Stimulated activated CD8-positive, alpha-beta memory T cell treated with anti-CD3 and anti-CD28 coated beads, Interleukin-2, amount 100 ng/mL, for 1 hour (primary cell): ENCODE measurements around the gene PRKCD.

Experiments used
- DNase-seq, 2 donors: peaks; one replicate each; pipeline ENCODE4 v3.0.0-alpha.2; 2020; ENCODE audit warnings: low read depth in 2 of 2

Gene PRKCD

DNA sequence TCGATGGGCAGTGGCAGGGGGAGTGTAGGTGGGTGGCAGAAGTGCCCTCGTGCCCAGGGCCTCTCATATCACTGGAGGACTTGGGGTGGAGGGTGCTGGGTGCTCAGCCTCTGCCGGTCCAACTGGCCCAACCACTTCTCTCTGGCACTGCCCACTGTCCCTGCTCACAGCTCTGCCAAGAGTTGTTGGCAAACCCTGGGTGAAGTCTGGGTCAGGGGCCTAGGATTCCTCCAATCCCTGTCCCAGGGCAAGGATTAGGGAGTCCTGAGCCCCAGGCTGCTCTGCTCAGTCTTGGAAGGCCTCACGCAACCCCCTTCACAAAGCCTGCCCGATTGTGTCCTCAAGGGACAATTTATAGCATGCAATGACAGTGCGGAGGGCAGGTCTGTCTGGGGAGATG lies 5.2 kb upstream of the PRKCD start:
- no peak for DNase-seq

DNA sequence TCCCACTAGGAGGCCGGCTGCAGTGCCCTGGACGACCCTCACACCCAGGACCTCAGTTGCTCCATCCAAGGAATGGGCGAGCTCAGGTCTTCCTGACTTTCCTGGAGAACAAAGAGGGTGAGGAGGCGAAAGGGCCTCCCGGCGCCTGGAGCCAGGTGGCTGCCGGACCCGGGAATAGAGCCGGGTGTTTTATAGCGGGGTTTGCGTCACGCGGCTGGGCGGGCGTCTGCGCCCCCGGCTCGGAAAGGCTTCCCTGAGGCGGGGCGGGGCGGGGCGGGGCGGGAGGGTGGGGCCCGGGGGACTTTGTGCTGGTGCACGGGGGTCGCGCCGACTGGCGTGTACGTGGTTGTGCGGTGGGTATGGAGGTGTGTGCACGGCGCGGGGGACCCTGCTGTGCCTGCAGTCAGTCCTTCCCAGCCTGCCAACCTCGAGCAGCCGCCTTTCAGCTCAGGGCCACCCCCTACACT lies 4.6 kb upstream of the PRKCD start:
- DNase-seq: no peak

DNA sequence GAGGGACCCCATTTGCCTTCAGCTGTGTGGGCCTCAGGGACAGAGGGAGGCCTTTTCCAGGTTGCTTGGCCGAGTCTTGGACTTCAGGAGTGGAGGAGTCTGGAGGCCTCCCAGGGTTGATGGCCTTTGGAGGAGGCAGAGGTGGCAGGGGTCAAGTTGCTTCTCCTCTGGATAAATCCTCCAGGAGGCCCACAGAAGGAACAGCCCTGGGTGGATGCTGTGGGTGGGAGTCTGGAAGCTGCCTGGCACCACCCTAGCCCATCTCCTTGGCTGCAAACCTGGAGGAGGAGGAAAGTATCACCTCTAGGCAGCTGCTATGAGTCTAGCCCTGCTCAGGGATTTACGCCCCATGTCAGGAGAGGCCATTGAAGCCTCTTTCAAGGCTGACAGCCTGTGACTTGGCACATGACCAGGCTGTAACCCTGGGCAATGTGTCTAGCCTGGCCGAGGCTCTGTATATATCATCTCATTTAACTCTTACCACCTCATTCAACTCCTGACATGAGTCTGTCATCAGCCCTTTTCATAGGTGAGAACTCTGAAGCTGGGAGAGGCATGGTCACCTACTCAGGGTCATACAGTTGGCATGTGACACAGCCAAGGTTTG lies 2.9 kb upstream of the PRKCD start:
- DNase-seq: no peak

DNA sequence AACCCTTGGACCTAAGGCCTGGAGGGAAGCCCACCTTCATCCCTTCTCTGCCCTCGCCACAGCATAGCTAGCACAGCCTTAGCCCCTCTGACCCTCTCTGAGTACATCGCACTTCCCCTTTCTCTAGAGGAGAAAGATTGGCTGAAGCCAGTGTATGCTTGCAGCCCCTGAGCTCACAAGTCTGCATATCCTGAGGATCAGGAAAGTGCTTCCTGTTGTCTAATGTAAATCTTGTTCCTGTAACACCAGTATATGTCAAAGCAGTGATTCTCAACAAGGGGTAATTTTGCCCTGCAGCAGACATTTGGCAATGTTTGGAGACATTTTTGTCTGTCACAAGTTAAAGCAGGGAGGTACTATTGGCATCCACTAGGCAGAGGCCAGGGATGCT lies 2.2 kb upstream of the PRKCD start:
- no peak for DNase-seq

DNA sequence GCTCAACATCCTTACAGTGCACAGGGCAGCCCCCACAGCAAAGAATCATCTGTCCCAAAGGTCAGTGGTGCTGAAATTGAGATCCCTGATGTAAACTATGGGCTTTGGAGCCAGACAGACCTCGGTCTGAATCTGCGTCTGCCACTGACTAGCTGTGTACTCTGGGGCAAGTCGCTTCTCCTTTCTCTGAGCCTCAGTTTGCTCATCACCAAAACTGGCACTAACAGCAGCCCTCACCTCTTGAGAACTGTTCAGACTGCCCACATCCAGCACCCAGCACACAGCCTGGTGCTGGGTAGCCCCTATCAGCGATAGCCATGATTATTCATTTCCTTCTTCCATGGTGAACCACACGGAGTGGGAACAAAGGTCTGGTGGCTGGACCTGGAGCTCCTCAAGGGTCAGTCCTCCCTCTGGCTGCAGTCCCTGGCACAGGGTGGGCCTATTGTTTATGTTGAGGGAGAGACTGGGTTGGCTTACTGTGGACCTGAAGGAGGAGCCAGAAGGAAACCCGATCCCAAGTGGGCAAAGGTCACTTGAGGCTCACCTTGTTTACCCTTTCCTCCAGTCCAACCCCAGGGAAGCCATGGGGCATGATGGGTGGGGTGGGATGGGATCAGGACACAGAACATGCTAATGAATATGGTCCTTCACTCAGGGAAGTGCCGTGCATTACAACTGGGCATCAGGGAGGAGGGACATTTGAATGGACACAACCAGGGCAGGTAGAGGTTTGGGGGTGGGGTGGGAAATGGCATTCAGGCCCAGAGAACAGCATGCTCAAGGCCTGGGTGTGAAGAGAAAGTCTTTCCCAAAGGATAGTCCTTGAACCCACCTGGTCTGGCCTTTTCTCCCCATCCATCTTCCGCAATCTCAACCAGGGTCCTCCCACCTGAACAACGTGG lies 1.6 kb upstream of the PRKCD start:
- no peak for DNase-seq

DNA sequence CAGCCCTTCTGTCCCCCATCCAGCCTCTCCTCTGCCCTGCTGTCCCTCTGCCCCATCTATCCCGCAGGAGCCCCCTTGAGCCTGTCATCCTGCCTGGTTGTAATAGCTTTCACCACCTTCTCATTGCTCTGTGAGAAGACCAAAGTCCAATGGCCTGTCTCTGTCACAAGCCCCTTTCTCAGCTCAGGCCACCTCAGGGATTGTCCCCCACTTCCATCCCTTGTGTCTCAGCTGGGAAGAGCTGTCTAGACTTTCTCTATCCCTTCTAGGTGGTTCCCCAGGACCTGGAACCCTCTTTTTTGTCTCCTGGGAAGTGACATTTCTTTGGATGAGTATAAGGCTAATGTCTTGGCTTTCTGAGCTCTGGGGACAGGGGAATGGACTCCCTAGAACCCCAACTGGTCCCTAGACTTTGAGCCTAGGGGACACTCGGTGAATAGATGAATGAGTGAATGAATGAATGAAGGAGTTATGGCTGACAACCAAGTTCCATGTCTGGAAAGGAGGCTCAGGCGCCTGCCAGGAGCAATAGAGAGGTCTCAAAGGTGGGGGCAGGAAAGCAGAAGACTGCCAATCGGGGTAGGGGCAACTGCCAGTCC lies 849 bp upstream of the PRKCD start:
- DNase-seq: no peak

DNA sequence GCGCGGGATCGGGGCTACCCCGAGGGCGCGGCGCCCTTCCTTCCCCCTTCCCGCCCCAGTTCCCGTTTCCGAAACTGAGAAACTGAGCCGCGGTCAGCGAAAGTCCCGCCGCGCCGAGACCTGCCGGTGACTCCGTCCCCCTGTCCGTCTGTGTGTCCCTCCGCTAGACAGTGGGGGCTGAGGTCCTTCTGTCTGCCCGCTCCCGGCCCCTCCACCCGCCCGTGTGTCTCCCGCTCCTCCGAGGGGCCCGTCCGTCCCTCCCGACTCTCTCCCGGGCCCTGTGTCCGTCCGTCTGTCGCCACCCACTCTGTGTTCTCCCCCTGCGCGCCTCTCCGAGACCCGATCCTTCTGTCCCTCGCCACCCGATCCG lies 426 bp downstream of the PRKCD start:
- no peak for DNase-seq

DNA sequence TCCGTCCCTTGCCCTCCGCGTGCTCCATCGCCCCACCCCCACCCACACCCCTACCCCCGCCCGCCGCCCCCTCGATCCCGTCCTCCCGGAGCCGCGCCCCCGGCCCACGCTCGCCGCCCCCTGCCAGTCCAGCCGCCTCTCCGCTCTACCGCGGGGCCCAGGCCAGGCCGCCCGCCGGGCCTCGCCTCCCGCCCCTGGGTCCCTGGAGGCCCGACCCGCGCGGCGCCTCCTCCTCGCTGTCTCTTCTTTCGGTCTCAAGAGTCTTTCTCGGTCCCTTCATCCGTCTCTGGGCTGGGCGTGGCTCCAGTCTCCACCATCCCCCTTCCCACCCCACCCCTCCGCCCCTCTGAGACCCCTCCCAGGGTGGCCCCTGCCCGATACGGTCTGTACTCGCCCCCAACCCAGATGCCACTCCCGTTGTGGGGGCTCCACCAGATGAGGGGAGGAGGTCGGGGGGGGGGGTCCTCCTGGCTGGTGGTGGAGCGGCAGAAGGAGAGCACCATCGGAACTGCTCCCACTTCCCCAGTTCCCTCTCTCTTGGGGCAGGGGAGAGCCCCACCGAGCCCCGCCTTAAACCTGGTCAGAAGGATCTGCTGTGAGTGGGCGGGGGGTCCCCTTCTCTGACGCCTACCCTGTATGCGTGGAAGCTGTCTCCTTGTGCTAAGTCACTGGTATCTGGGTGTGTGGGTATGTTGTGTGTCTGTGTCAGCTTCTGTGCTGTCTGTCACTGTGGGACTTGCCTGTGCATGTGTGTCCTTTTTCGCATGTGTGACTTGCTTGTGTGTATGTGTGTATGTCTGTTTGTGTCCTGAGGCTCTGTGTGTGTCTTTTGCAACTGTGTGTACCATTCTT lies 1.0 kb downstream of the PRKCD start:
- peak in 1 of 2 donors; percentile 28 for DNase-seq

DNA sequence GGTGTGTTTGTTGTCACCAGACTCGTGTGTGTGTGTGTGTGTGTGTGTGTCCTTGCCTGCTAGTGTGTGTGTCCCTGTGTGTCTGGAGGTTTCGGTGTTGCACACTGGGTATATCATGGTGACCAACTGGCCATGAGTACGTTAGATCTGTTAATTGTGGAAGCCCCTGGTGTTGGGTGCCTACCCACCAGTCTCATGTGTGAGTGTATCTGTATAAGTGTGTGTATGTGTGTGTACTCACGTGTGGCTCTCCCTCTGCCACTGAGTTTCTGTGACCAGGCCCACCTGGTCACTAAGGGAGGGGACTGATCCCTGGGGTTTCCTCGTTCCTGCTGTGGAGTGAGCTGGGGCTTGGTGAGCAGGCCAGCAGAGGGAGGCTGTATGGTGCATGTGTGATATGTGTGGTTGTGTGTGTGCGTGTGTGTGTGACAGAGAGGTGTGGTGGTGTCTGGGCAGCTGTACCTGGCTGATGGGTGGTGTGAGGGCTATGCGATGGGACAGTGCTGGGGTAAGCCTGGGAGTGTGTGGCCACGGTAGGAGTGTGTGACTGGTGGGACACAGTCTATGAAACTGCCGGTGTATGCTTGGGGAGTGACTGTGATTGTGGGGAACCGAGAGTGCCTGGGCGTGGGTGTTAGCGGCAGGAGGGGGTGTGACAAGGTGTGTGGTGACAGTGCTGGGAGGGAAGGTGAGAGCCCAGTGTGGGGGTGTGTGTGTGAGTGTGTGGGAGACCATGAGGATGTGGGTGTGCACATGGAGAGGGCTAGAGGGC lies 1.8 kb downstream of the PRKCD start:
- DNase-seq: peak; percentile 24 to 40

DNA sequence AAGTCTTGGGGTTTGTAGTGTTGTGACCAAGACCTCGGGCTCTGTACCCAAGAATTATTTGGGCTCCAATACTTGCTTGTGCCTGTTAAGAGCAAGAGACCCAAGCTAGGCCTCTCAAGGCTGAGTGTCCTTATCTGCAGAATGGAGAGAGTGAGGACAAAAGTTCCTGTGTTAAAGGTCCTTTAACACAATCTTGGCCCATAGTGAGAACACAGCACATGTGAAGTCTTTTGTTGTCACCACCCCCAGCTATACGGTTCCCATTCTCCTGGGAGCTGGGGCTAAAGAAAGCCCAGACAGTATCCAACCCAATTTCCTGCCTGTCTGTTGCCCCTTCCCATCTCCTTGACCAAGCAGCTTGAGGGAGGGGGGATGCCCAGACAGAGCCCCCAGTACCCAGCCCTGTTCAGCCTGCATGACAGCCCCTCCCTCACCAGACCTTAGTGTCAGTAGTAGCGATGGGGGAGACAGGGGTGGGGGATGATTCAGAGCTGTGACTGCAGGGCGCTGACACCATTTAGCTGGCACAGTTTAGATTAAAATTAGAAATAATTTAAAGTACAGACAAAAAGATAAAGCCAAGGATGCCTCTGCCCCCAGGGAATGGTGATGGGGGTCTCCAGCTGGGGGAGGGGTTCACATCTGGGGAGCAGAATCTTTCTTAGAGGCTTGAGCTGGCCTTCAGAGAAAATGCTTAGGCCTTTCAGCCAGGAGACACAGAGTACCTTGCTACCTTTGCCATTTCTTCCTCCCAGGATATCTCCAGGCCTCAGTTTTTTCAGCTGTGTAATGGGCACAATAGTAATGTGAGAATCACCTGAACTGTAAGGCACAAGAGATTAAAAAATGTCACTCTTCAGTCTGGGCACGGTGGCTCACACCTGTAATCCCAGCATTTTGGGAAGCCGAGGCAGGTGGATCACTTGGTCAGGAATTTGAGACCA lies 2.7 kb downstream of the PRKCD start:
- no peak for DNase-seq

DNA sequence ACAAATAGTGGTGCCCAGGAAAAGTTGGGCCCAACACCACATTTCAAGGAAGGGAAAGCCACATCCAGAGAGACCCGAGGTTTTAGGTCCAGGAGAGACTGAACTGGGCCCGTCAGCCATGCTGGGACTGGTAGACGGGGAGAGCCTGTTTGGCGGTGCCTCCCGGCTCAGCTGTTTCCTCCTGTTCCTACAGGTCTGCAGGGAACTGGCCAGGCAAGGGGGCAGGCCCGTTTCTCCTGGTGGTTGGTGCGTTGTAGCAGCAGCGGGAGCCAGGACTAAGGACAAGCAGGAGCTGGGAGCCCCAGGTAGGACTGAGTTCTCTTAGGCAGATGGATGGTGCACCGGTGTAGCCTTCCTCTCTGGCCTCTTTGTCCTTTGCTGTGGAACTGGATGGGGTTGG lies 3.9 kb downstream of the PRKCD start:
- no peak for DNase-seq

DNA sequence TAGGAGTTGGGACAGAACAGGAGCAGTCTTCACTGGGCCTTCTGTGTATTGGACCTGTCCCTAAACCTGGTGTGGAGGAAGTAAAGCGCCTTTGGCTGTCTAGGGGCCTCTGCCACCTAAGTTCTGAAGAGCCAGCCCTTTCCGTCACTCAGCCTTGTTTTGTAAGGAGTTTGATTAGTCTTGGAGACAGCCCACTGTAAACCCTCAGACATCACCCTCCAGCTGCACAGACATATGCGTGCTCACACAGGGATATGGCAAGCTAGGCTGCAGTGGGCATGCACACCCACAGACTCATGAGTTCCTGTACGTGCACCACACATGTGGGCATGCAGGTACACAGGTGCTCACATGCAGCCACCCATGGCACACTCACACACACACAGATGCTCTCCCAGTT lies 5.2 kb downstream of the PRKCD start:
- DNase-seq: no peak

DNA sequence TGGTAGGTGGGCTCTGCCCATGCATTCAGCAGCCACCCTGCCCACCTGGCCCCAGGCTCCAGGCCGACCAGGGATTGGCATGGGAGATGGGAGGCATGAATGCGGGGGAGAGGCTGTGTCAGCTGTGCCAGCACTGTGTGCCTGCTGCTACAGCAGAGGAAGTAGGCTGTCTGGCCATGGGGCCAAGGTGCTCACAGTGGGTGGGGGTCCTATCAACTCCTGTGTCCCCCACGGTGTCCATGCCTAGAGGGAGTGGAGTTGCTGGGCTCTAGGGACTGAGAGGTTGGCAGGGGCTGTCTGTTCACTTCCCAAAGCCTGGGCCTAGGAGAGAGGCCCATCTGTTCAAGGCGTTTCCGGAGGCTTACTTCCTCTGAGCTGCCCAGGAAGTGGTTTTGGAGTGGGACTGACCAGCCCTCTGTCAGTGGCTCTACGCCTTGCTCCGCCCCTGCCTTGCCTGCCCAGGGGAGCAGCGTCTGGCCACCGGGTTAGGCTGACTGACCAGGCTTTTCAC lies 5.8 kb downstream of the PRKCD start:
- DNase-seq: no peak

DNA sequence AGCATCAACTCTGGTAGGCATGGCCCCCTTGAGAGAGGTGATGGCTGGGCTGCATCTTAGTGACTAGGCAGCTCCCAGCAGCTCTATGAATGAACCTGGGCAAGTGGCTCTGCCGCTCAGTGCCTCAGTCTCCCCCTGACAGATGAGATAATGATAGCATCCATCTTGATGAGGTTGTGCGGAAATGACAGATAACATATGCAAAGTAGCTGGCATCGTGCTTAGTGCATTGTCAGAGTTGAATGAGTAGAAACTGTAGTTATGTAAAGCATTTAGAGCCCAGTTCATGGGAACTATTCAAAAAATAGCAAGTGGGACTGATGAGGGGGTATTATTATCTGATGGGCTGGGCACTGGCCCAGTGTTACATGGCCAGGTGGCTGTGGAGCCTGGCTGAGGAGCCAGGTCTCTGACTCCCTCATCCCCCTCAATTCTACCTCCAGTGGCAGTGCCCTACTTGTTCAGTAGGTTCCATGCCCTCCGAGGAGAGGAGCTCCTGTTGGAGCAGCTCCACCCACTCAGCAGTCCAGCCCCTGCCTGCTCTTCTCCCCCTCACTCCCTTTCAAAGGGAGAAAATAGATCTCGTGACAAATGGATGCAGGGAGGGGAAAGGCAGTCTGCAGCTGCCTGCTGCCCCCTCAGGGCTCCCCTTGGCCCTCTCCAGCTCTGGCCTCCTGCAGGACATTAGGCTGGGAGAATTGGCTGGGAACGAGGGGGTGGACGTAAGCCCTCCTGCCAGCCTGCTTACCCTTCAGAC lies 6.6 kb downstream of the PRKCD start:
- no peak for DNase-seq

DNA sequence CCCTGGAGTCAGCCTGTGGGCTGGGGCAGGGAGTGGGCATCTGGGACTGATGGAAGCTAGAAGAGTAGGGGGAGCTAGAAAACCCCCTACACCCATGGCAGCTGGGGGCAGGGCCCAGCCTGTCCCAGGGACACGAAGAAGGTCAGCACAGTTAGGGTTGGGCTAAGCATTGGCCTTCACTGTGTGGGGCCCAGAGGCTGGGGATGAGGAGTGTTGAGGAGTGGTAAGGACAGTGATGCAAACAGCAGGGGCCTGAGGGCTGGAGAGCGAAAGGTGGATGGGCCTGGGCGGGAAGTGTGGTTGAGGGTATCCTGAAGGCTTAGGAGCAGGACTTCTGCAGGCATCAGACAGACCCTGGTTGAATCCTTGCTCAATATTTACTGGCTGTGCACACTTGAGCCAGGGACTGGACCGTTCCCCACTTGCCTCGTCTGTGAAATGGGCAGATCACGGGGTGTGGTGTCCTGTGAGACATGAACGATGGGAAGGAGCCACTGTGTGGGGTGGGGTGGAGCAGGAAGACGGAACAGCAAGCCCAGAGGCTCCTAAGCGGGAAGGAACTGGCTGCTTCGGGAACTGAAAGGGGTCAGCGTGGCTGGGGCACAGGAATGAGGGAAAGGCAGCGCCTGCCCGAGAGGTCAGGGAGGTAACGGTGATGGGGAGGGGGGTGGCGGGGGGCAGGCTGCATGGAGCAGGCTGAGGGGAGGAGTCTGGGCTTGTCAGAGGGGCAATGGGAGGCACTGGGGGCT lies 7.3 kb downstream of the PRKCD start:
- DNase-seq: no peak

DNA sequence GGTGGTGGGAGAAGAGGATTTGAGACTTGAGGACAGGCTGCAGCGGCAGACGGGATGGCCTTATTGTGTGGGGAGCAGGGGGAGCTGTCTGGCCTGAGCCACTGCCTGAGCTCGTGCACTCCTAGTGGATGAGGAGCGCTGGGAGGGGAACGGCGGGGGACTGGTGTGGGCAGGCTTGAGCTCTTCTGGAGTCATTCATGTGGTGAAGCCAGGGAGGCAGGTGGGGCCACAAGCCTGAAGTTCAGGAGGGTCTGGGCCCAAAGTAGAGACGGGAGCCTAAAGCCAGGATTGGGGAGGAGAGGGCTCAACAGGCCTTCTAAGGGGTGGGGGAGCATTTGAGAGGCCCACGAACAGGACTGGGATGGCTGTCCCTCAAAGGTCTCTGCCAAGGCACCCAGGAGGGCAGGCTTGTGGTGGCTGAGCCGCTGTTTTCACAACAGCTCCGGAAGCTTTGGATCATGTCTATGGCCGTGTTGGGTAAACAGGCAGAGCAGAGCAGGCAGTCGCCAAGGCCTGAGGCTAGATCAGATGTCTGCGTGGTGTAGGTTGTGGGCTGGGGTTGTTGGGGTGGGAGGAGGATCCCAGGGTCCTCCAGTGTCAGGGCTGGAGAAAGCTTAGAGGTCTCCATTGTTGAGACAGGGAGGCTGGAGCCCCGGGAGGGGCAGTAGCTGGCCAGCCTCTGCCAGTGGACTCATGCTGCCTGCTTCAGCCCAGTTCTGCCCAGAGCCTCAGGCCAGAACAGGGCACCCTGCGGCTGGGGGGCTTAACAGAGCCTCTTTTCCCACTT lies 8.2 kb downstream of the PRKCD start:
- no peak for DNase-seq

DNA sequence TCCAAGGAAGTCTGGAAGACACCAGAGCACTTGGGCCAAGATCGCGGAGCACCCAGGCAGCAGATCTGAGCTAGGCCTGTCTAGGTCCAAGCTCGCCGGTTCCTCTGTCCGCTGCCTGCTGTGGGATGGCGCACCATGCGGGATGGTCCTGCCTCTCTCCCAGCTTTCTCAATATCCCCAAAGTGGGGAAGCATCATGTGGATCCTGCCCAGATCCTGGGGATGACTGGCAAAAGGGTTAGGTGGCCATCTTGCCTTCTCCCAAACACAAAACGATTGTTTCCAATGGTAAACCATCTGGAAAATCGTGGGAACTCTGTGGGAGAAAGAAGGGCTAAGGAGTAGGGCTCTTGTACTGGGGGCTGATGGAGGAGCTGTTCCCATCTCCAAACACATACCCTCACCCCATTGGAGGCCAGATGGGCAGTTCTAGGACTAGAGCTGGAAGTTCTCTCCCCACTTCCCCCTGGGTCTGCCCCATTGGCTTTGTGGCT lies 8.9 kb downstream of the PRKCD start:
- DNase-seq: no peak
